Fibroblast of the aortic adventitia (primary cell): ENCODE data around the gene BEST3. TPM values are rescaled to one million over a fixed set of nuclear protein-coding genes. Genes with fewer than 3 reads are reported as not detected.

ENCODE experiments used
- DNase-seq: peaks from one replicate; pipeline ENCODE4 v3.0.0-alpha.2; 2010; ENCODE audit warnings: low read depth
- H3K4me3 ChIP-seq: 2 replicates; pipeline ENCODE4 v1.5.1; 2011; ENCODE audit warnings: low read depth, mild to moderate bottlenecking, control low read depth, low read length, moderate library complexity
- CTCF ChIP-seq: IDR thresholded peaks from 2 replicates; pipeline ENCODE4 v1.5.1; 2011; ENCODE audit warnings: mild to moderate bottlenecking, low read length, control low read depth, inconsistent platforms; ENCODE audit not compliant: insufficient read depth
- total RNA-seq: library from RNA; depleted of rRNA; stranded (reverse); fragments of >200 nt; gene quantifications from 2 replicates; pipeline ENCODE4 v1.2.3, GENCODE V29; 2012; ENCODE audit warnings: low replicate concordance

The BEST3 gene
- total RNA-seq, 1 donor, result not detected

GRCh38 chr12:69726922-69727321 is 27.8 kb upstream of the BEST3 start:
- no peak for TF ChIP-seq CTCF
- no peak overlapping the region for H3K4me3 ChIP-seq
- no peak for DNase-seq

- no peak for DNase-seq
- no peak overlapping the region for H3K4me3 ChIP-seq
- TF ChIP-seq CTCF, result no peak
Observed at GRCh38 chr12:69720750-69721149, 21.6 kb upstream of the BEST3 start.

GRCh38 chr12:69719336-69720316 is 20.5 kb upstream of the BEST3 start:
- no peak for DNase-seq
- no peak overlapping the region for H3K4me3 ChIP-seq
- no peak for TF ChIP-seq CTCF

GRCh38 chr12:69714542-69714941 is 15.4 kb upstream of the BEST3 start:
- TF ChIP-seq CTCF, result no peak
- no peak overlapping the region for H3K4me3 ChIP-seq
- DNase-seq, result no peak

- no peak overlapping the region for H3K4me3 ChIP-seq
- no peak for TF ChIP-seq CTCF
- DNase-seq, result no peak
Observed at GRCh38 chr12:69712826-69713225, 13.7 kb upstream of the BEST3 start.

GRCh38 chr12:69708649-69709048 is 9.5 kb upstream of the BEST3 start:
- no peak for DNase-seq
- TF ChIP-seq CTCF, result peak; percentile 32
- no peak overlapping the region for H3K4me3 ChIP-seq
